ENCODE data around the gene KRT10.
"Not testable (repeated sequence)": the region's sequence is repeated elsewhere in the genome, so short reads cannot be mapped to it uniquely, and the experiment has no call there.

Gene KRT10

DNA sequence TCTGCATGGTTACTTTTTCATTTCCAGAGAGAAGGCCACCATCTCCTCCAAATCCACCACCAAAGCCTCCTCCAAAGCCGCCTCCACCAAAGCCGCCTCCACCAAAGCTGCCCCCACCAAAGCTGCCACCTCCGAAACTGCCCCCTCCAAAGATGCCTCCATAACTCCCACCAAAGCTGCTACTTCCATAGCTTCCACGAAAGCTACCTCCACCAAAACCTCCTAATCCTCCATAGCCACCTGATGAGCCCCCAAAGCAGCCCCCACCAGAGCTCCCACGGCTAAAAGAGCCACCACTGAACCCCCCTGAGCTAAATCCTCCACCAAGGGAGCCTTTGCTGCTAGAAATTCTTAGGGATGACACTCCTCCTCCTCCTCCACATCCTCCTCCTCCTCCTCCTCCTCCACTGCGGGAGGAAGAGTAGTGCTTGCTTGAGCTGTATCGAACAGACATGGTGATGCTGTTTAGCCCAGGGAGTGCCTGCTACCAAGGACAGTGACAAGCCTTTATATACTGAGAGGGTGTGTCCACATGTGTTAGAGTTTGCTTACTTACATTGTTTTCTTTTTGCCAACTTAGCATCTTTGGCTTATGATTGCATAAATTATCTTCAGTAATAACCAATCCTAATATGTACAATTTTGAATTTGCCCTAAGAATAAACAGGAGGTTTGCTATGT, at the start of gene KRT10:
Gene KRT10 (minus strand): TSS at position 483 of the 681 bp plus-strand sequence. CDS start 29 bp downstream, at position 454.
- DNase-seq (ENCODE audit: low spot score): no peak

DNA sequence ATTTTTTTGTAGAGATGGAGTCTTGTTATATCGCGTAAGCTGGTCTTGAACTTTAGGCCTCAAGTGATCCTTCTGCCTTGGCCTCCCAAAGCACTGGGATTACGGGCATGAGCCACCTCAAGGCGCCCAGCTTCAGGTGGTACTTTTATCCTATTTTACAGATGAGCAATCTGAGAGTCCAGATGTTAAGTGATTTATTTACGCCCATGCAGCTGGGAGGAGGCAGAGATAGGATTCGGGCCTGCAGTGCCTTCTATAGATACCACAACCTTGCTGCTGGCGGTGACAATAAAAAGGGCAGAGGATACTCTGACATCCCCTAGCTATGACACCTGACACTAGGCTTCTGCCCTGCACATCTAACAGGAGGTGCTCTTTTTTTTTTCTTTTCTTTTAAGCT, 48.9 kb upstream of the KRT10 start:
- no peak for DNase-seq (ENCODE audit: low spot score)

DNA sequence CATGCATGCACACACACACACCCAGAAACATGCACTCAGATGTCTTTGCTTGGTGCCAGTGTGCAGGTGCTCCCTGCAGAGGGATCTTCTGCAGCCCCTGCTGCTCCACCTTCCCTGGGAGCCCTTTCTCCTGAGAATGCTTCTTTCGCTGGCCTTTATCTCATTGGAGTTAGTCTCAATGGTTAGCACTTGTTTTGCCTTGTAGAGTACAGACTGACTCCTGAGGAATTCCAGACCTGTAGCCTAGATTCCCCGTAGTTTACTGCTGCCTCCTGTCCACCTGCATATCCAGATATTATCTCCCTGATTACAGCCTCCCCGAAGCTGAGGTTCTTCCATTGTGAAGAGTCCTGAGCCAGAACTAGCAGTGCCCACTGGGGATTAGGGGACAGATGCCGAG, 47.7 kb upstream of the KRT10 start:
- DNase-seq (ENCODE audit: low spot score): no peak

GRCh38 chr17:40866838-40867237, 44.4 kb upstream of the KRT10 start, which contains the start of gene KRT12:
KRT12 (minus strand) TSS chr17:40867223; CDS start chr17:40867186, 37 bp downstream.
- no peak for DNase-seq (ENCODE audit: low spot score)

- no peak for DNase-seq (ENCODE audit: low spot score)
Measured at GRCh38 chr17:40864661-40865390, 42.4 kb upstream of the KRT10 start.

DNA sequence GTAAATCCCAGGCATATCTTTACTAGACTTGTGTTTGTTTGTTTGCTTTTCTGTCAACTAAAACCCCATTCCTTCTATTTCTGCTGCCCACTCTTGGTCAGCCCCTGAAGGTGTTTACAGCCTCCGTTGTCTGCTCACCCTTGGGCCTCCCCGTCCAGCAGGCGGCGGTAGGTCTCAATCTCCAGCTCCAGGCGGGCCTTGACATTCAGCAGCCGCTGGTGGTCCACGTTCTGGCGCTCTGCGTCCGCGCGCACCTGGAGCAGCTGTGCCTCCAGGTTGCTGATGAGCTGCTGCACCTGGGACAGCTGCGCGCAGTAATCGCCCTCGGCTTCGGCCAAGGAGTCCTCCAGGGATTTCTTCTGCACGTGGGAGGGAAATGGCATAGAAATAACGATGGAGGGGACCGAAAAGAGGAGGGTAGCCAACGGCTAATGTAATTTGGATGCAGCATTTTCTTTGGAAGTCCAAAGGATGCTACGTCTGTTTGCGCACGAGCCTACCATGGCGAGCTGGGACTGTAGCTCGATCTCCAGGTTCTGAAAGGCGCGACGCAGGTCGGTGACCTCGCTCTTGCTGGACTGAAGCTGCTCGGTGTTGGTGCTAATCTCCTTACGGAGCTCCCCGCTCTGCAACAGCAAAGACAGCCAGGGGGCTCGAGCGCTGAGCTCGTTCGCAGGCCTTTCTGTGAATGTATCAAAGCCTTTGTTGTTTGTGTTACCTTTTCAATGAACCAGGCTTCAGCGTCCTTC, 40.7 kb upstream of the KRT10 start:
- DNase-seq (ENCODE audit: low spot score): no peak

- DNase-seq (ENCODE audit: low spot score): no peak
Measured at GRCh38 chr17:40859536-40859935, 37.1 kb upstream of the KRT10 start.

DNA sequence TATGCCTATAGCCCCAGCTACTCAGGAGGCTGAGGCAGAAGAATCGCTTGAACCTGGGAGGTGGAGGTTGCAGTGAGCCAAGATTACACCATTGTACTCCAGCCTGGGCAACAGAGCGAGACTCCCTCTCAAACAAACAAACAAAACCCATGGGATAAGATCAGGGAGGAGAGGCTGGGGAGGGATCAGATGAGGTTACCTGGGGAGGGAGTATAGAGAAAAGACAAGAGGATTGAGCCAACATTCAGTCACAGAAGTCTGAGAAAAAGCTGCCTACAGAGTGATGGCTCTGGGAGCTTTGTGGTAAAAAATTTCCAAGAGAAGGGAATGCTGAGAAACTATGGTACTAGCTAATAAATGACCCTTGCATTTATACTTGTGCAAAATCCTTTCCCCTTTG, 36.3 kb upstream of the KRT10 start:
- DNase-seq (ENCODE audit: low spot score): not testable (repeated sequence)

- DNase-seq (ENCODE audit: low spot score): no peak
Measured at GRCh38 chr17:40857535-40857934, 35.1 kb upstream of the KRT10 start.

GRCh38 chr17:40854175-40854814, 31.9 kb upstream of the KRT10 start:
- DNase-seq (ENCODE audit: low spot score): no peak

DNA sequence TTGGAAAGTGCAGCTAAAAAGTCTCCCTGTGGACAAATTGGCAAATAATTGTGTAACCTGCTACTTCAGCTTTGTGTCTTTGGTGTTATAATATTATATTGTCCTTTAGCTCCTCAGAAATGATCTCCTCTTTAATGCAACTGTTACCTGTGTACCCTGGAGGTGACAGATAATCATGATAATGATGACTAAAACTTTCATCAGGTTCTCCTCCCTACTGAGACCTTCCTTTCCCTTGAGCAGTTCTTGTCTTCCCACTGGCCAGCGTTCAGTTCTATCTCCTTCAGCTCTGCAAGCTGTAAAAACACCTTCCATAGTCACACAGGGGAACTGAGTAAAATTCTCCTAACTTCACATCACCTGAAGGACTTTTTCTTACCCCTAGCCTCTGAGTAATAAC, 29.9 kb upstream of the KRT10 start:
- no peak for DNase-seq (ENCODE audit: low spot score)

- DNase-seq (ENCODE audit: low spot score): no peak
Measured at GRCh38 chr17:40850293-40850972, 28.0 kb upstream of the KRT10 start.

GRCh38 chr17:40849723-40850122, 27.3 kb upstream of the KRT10 start:
- no peak for DNase-seq (ENCODE audit: low spot score)

DNA sequence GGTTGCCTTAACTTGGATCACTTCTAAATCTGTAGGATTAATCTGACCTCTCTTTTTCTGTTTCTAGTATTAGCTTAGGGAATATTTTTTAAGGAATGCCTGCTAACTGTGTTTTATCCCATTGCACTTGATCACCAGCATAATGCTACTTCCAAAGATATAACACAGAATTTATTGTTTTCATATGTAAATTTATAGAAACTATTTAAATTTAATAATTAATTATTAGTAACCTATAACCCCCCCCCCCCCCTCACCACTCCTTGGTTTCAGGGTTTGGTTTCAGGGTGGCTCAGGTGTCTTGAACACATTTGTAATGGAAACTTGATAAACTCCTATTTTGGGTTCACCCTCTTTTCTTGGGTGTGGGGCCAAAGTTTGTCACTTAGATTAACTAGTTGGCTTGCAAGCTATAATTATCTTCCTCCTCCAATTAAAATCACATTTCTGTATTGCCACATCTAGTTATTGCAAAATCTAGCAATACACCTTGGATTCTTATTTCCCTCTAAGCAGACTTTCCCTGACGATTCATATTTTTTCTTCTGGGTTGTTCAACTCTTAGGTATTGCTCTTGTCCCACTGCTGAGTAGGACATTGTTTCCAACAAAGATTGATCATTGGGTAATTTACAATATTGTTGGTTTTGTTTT, 26.3 kb upstream of the KRT10 start:
- no peak for DNase-seq (ENCODE audit: low spot score)

DNA sequence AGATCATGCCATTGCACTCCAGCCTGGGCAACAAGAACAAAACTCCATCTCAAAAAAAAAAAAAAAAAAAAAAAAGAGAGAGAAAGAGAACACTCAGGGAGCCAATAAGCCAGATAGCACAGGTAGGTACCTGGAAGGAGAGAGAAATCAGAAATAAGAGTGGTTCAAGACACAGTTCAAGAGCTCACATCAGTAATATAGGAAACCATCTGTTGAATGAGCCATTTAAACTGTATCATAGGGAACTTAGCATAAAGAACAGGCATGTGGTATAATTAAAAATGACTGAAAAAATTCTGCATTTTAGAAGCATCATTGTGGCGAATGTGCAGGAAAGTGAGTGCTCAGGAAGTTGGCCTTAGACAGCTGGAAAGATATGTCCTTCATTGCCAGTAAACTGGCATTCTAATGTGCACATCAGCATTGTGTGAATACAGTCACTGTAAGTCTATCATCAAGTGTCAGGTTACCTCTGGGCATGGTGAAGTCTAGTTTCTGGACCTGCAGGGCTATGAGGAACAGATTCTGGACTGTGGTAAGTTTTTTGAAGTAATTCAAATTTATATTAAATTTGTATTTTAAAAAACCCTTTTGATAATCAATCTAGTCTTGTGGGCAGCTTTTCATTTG, 24.2 kb upstream of the KRT10 start:
- DNase-seq (ENCODE audit: low spot score): no peak

DNA sequence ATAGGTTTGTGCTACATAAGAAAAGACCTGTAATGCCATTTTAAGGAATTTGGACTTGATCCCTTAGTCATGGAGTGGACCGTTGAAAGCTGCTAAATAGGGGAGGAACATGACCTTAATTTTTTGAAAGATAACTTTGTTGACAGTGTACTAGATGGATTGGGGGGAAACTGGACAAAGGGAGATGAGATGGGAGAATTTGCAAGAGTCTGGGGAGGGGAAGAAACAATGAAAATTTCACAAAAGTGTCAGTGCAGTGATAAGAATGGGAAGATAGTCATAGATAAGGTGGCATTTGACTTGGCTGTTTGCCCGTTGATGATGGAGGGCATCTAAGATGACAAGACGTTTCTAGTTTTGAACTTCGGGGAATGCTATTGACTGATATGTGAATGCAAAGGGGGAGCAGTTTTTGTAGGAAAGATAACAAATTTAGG, 22.3 kb upstream of the KRT10 start:
- DNase-seq (ENCODE audit: low spot score): no peak

DNA sequence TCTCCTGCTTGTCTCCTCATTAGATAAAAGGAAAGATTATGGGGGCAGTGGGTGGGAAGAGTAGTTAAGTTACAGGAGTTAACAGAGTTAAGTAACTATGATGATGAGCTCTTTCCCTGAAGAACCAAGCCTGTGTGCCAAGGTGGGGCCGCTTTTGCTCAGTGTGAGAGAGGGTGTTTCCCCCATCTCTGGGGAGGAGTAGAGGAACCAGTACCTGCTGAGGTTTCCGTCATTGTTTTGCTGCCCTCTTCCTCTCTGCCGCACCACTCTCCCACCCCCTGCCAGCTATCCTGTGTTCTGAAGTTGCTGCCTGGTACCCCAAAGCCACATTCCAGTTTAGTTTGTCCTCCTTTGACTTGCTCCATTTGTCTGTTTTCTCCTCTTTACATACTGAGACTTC, 20.8 kb upstream of the KRT10 start:
- DNase-seq (ENCODE audit: low spot score): no peak

GRCh38 chr17:40841246-40841645, 18.8 kb upstream of the KRT10 start:
- DNase-seq (ENCODE audit: low spot score): no peak

DNA sequence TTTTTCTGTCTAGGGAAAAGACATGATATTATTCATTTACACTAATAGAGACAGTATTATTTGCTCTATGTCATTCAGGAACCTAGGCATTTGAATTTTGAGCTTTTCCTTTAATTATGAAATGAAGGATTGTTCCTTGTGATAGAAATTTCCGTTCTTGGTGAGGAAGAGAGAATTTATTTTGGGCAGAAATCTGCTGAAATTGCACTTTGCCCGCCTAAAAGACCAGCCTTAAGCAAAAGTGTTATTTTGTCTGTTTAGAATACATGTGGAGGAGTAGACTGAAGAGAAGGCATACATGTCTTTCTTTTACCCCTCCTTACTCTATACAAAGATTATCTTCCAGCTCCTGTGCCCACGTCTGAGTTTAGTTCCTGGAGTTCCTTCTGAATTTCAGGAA, 16.8 kb upstream of the KRT10 start:
- no peak for DNase-seq (ENCODE audit: low spot score)

DNA sequence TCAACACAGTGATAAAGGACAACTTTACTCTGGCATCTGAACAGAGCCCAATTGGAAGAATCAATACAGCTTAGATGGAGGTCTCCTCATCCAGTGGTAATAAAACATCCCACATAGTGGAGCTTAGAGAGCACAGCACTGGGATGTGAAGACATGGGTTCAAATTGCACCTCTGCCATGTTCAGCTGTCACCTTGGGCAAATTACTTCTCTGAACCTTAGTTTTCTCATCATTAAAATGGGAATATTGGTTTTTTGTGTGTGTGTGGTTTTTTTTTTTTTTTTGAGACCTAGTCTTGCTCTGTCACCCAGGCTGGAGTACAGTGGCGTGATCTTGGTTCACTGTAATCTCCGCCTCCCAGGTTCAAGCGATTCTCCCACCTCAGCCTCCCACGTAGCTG, 13.6 kb upstream of the KRT10 start:
- DNase-seq (ENCODE audit: low spot score): no peak

DNA sequence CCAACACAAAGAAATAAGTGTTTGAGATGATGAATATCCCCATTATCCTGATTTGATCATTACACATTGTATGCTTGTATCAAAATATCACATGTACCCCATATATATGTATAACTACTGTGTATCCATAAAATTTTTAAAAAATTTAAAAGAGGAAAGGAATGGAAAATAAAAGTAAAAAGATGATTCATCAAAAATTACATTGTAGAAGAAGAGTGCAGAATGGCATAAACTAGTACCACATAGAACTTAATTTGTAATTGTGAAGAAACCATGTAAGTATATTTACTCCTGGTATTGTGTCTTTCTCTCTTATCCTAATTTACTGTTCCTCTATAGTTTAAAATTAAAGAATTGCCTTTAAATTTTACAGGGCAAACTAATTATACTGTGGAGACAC, 11.5 kb upstream of the KRT10 start:
- no peak for DNase-seq (ENCODE audit: low spot score)
